KMS-11 (cell line): ENCODE measurements around the gene MN1.

ENCODE experiments used
- H2AFZ ChIP-seq: fragments of 200-600 bp; sonication (generic); 2 replicates; pipeline ENCODE4 v1.6.1; 2016; ENCODE audit warnings: antibody characterized with exemption, mixed run types, low read depth
- H3K27ac ChIP-seq: fragments of 200-600 bp; sonication (generic); 2 replicates; pipeline ENCODE4 v1.6.1; 2016; ENCODE audit warnings: mild to moderate bottlenecking, mixed run types
- H3K27me3 ChIP-seq: fragments of 200-600 bp; sonication (generic); 2 replicates; pipeline ENCODE4 v1.6.1; 2017; ENCODE audit warnings: mild to moderate bottlenecking, low read depth, mixed run types, moderate library complexity; ENCODE audit not compliant: insufficient read depth
- H3K36me3 ChIP-seq: fragments of 200-600 bp; sonication (generic); 2 replicates; pipeline ENCODE4 v1.6.1; 2017; ENCODE audit warnings: mild to moderate bottlenecking, mixed run types; ENCODE audit not compliant: insufficient read depth
- H3K4me1 ChIP-seq: fragments of 200-600 bp; sonication (generic); 2 replicates; pipeline ENCODE4 v1.6.1; 2016; ENCODE audit warnings: mild to moderate bottlenecking, low read depth, mixed run types; ENCODE audit not compliant: poor library complexity, severe bottlenecking
- H3K4me2 ChIP-seq: fragments of 200-600 bp; sonication (generic); 2 replicates; pipeline ENCODE4 v1.7.0; 2016; ENCODE audit warnings: mild to moderate bottlenecking, mixed run types
- H3K4me3 ChIP-seq: fragments of 200-600 bp; sonication (generic); IDR thresholded peaks from 2 replicates; pipeline ENCODE4 v1.6.1; 2017; ENCODE audit warnings: low read depth, low read length, mixed read lengths; ENCODE audit not compliant: insufficient read depth
- H3K79me2 ChIP-seq: fragments of 200-600 bp; sonication (generic); 2 replicates; pipeline ENCODE4 v1.6.1; 2016; ENCODE audit warnings: low read depth, mixed run types; ENCODE audit not compliant: insufficient read depth
- H3K9ac ChIP-seq: fragments of 200-600 bp; sonication (generic); 2 replicates; pipeline ENCODE4 v1.6.1; 2016; ENCODE audit warnings: mild to moderate bottlenecking, mixed run types
- H4K20me1 ChIP-seq: fragments of 200-600 bp; sonication (generic); 2 replicates; pipeline ENCODE4 v1.6.1; 2016; ENCODE audit warnings: mild to moderate bottlenecking, mixed run types; ENCODE audit not compliant: insufficient read depth
- TF ChIP-seq, protein P1 (sequence below): fragments of 200-600 bp; sonication (generic); conservative IDR thresholded peaks from 2 replicates; pipeline ENCODE4 v1.6.1; 2017; ENCODE audit warnings: low read depth, mild to moderate bottlenecking, antibody characterized with exemption, low read length, moderate library complexity, mixed read lengths

Gene MN1

GRCh38 chr22:27786965-27787364 is 14.6 kb downstream of the MN1 start:
- H3K4me3 ChIP-seq, result no peak overlapping the region
- H3K36me3 ChIP-seq, result no peaks in the 10 kb centered on the region
- H3K79me2 ChIP-seq, result no peaks in the 10 kb centered on the region
- H4K20me1 ChIP-seq, result no peaks in the 10 kb centered on the region
- no peak overlapping the region for H3K27ac ChIP-seq
- TF ChIP-seq, protein P1, sequence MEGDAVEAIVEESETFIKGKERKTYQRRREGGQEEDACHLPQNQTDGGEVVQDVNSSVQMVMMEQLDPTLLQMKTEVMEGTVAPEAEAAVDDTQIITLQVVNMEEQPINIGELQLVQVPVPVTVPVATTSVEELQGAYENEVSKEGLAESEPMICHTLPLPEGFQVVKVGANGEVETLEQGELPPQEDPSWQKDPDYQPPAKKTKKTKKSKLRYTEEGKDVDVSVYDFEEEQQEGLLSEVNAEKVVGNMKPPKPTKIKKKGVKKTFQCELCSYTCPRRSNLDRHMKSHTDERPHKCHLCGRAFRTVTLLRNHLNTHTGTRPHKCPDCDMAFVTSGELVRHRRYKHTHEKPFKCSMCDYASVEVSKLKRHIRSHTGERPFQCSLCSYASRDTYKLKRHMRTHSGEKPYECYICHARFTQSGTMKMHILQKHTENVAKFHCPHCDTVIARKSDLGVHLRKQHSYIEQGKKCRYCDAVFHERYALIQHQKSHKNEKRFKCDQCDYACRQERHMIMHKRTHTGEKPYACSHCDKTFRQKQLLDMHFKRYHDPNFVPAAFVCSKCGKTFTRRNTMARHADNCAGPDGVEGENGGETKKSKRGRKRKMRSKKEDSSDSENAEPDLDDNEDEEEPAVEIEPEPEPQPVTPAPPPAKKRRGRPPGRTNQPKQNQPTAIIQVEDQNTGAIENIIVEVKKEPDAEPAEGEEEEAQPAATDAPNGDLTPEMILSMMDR, result no peak
- H2AFZ ChIP-seq, result no peak overlapping the region
- no peaks in the 10 kb centered on the region for H3K4me1 ChIP-seq
- H3K4me2 ChIP-seq, result no peak overlapping the region
- H3K9ac ChIP-seq, result no peak overlapping the region
- H3K27me3 ChIP-seq, result 0 out of 2 replicates have a peak, but pooled peaks cover 11% of the 10 kb centered on the region

- H3K4me2 ChIP-seq, result no peak overlapping the region
Measured at GRCh38 chr22:27786291-27786932, 15.1 kb downstream of the MN1 start.

GRCh38 chr22:27785831-27786230 is 15.7 kb downstream of the MN1 start:
- Histone ChIP-seq H3K9ac (no peak overlapping the region), H3K4me3 (no peak overlapping the region), H2AFZ (no peak overlapping the region), H3K4me2 (no peak overlapping the region), H4K20me1 (no peaks in the 10 kb centered on the region), H3K4me1 (no peaks in the 10 kb centered on the region), H3K27ac (no peak overlapping the region), H3K36me3 (no peaks in the 10 kb centered on the region), H3K79me2 (no peaks in the 10 kb centered on the region), H3K27me3 (peaks cover 11% of the 10 kb centered on the region; the same call in 1 of the 2 replicates)
- TF ChIP-seq, protein P1, result no peak

More at GRCh38 chr22:27786291-27786932, 15.1 kb downstream of the MN1 start:
- no peak overlapping the region for H3K4me3 ChIP-seq
- no peaks in the 10 kb centered on the region for H3K36me3 ChIP-seq
- H3K9ac ChIP-seq, result no peak overlapping the region
- H3K27me3 ChIP-seq, result 0 out of 2 replicates have a peak, but pooled peaks cover 11% of the 10 kb centered on the region
- H3K4me1 ChIP-seq, result no peaks in the 10 kb centered on the region
- no peaks in the 10 kb centered on the region for H4K20me1 ChIP-seq
- H3K27ac ChIP-seq, result no peak overlapping the region
- no peaks in the 10 kb centered on the region for H3K79me2 ChIP-seq
- no peak overlapping the region for H2AFZ ChIP-seq
- TF ChIP-seq, protein P1, result no peak

GRCh38 chr22:27784120-27784475 is 17.5 kb downstream of the MN1 start:
- H3K79me2 ChIP-seq, result no peaks in the 10 kb centered on the region
- H3K27me3 ChIP-seq, result peaks cover 11% of the 10 kb centered on the region; the same call in 1 of the 2 replicates
- H3K36me3 ChIP-seq, result no peaks in the 10 kb centered on the region
- no peak overlapping the region for H3K9ac ChIP-seq
- no peaks in the 10 kb centered on the region for H4K20me1 ChIP-seq
- no peak overlapping the region for H3K4me3 ChIP-seq
- no peak overlapping the region for H3K4me2 ChIP-seq
- TF ChIP-seq, protein P1, result no peak
- no peaks in the 10 kb centered on the region for H3K4me1 ChIP-seq
- H2AFZ ChIP-seq, result no peak overlapping the region
- H3K27ac ChIP-seq, result no peak overlapping the region
